ENCODE data around the gene ZDHHC11. TPM values are rescaled to one million over a fixed set of nuclear protein-coding genes. Genes with fewer than 3 reads are reported as not detected.
"Not testable (repeated sequence)": the region's sequence is repeated elsewhere in the genome, so short reads cannot be mapped to it uniquely, and the experiment has no call there.

The ZDHHC11 gene
- total and polyA plus RNA-seq, 2 experiments from 2014 or later = 8.0 to 29.1 TPM

- H3K4me2 ChIP-seq; H3K27ac ChIP-seq (ENCODE audit: low read depth); H3K4me3 ChIP-seq; H3K27me3 ChIP-seq (ENCODE audit: insufficient read depth); H4K20me1 ChIP-seq (replicated peaks; ENCODE audit: insufficient read depth); H3K9me2 ChIP-seq (ENCODE audit: insufficient read depth); H2AFZ ChIP-seq; DNase-seq (ENCODE audit: low spot score); H3F3A ChIP-seq (replicated peaks; ENCODE audit: low read depth); H3K27ac Mint-ChIP-seq; H3K36me3 ChIP-seq (ENCODE audit: insufficient read depth); H3K4me1 Mint-ChIP-seq; H3K36me3 Mint-ChIP-seq (ENCODE audit: low read depth); H3K79me2 ChIP-seq (replicated peaks; ENCODE audit: insufficient read depth); H3K4me1 ChIP-seq (ENCODE audit: insufficient read depth); ATAC-seq; H3K9me3 Mint-ChIP-seq; H3K4me3 Mint-ChIP-seq: not testable (repeated sequence)
- H3K27me3 Mint-ChIP-seq (ENCODE audit: insufficient read depth, low read depth, poor library complexity) = peaks cover 11% of the 10 kb centered on the region
Observed at GRCh38 chr5:840118-840973, 10.4 kb downstream of the ZDHHC11 start.

GRCh38 chr5:838431-838851 lies 12.3 kb downstream of the ZDHHC11 start:
- not testable (repeated sequence) for H3K27ac ChIP-seq (ENCODE audit: low read depth); H3K4me1 ChIP-seq (ENCODE audit: insufficient read depth); H3K79me2 ChIP-seq (replicated peaks; ENCODE audit: insufficient read depth); H3K9me3 Mint-ChIP-seq; H3K4me1 Mint-ChIP-seq; H3K27ac Mint-ChIP-seq; H3F3A ChIP-seq (replicated peaks; ENCODE audit: low read depth); H4K20me1 ChIP-seq (replicated peaks; ENCODE audit: insufficient read depth); H3K4me3 ChIP-seq; H3K36me3 Mint-ChIP-seq (ENCODE audit: low read depth); H3K27me3 ChIP-seq (ENCODE audit: insufficient read depth); H3K4me3 Mint-ChIP-seq; H3K4me2 ChIP-seq; H2AFZ ChIP-seq; H3K27me3 Mint-ChIP-seq (ENCODE audit: insufficient read depth, low read depth, poor library complexity); H3K9me2 ChIP-seq (ENCODE audit: insufficient read depth); H3K36me3 ChIP-seq (ENCODE audit: insufficient read depth)
- ATAC-seq (peak; percentile 89), DNase-seq (ENCODE audit: low spot score) (peak; percentile 41)

- H3K27ac Mint-ChIP-seq; H3K79me2 ChIP-seq (replicated peaks; ENCODE audit: insufficient read depth); H3K4me1 Mint-ChIP-seq; H3K36me3 Mint-ChIP-seq (ENCODE audit: low read depth); H2AFZ ChIP-seq; H3K4me1 ChIP-seq (ENCODE audit: insufficient read depth); H3K27me3 ChIP-seq (ENCODE audit: insufficient read depth); H3F3A ChIP-seq (replicated peaks; ENCODE audit: low read depth); H3K9me3 Mint-ChIP-seq; H3K4me3 ChIP-seq; H3K4me2 ChIP-seq; H3K27me3 Mint-ChIP-seq (ENCODE audit: insufficient read depth, low read depth, poor library complexity); H4K20me1 ChIP-seq (replicated peaks; ENCODE audit: insufficient read depth); H3K9me2 ChIP-seq (ENCODE audit: insufficient read depth); ATAC-seq; H3K36me3 ChIP-seq (ENCODE audit: insufficient read depth); DNase-seq (ENCODE audit: low spot score); H3K4me3 Mint-ChIP-seq; H3K27ac ChIP-seq (ENCODE audit: low read depth): not testable (repeated sequence)
Observed at GRCh38 chr5:837621-838121, 13.1 kb downstream of the ZDHHC11 start.

DNA sequence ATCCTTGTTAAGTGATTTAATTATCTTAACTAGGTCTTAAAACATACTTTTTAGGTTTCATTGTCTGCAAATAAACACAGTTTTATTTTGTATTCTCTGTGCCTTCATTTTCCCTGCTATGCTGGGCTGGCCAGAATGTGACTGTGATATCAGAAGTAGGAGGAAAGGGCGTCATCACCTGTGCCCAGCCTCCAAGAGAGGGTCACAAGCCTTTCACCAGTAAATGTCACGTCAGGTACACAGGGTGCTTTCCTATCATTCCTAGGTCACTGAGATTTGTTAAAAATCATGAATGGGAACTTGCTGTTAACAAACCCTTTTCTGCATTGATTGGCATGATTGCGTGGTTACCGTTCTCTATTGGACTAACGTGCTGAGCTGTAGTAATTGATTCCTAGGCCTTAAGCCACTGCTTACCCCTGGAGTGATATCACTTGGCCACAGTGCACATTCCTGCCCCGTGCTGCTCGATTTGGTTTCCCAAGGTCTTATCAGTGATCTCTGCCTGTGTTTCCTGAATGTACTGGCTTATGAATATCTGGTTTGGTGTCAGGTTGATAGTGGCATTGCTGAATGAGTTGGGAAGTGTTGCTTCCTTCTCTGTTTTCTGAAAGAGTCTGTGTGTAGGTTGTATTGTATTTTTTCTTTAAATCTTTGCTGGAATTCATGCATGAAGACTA lies 14.7 kb downstream of the ZDHHC11 start:
- not testable (repeated sequence) for DNase-seq (ENCODE audit: low spot score); H3K9me3 Mint-ChIP-seq; H3K79me2 ChIP-seq (replicated peaks; ENCODE audit: insufficient read depth); H3F3A ChIP-seq (replicated peaks; ENCODE audit: low read depth); H4K20me1 ChIP-seq (replicated peaks; ENCODE audit: insufficient read depth); H3K36me3 ChIP-seq (ENCODE audit: insufficient read depth); H3K27me3 ChIP-seq (ENCODE audit: insufficient read depth); H2AFZ ChIP-seq; ATAC-seq; H3K27ac Mint-ChIP-seq; H3K9me2 ChIP-seq (ENCODE audit: insufficient read depth); H3K36me3 Mint-ChIP-seq (ENCODE audit: low read depth); H3K4me1 ChIP-seq (ENCODE audit: insufficient read depth); H3K27ac ChIP-seq (ENCODE audit: low read depth); H3K4me2 ChIP-seq; H3K4me1 Mint-ChIP-seq; H3K27me3 Mint-ChIP-seq (ENCODE audit: insufficient read depth, low read depth, poor library complexity); H3K4me3 Mint-ChIP-seq; H3K4me3 ChIP-seq

GRCh38 chr5:834013-834412 lies 16.8 kb downstream of the ZDHHC11 start:
- H3K9me3 Mint-ChIP-seq, ATAC-seq: not testable (repeated sequence)

GRCh38 chr5:828194-828593 lies 22.6 kb downstream of the ZDHHC11 start:
- H2AFZ ChIP-seq; H4K20me1 ChIP-seq (replicated peaks; ENCODE audit: insufficient read depth); H3K27ac Mint-ChIP-seq; ATAC-seq; H3K9me2 ChIP-seq (ENCODE audit: insufficient read depth); H3K4me2 ChIP-seq; H3K9me3 Mint-ChIP-seq; H3K27ac ChIP-seq (ENCODE audit: low read depth); H3K27me3 ChIP-seq (ENCODE audit: insufficient read depth); H3K4me3 ChIP-seq; H3K36me3 ChIP-seq (ENCODE audit: insufficient read depth); H3K4me3 Mint-ChIP-seq; H3K4me1 ChIP-seq (ENCODE audit: insufficient read depth); H3K79me2 ChIP-seq (replicated peaks; ENCODE audit: insufficient read depth); DNase-seq (ENCODE audit: low spot score); H3K27me3 Mint-ChIP-seq (ENCODE audit: insufficient read depth, low read depth, poor library complexity); H3K4me1 Mint-ChIP-seq; H3F3A ChIP-seq (replicated peaks; ENCODE audit: low read depth): not testable (repeated sequence)
- H3K36me3 Mint-ChIP-seq (ENCODE audit: low read depth) = peaks cover 24% of the 10 kb centered on the region; the same call in 2 of the 3 replicates

More at GRCh38 chr5:834013-834412, 16.8 kb downstream of the ZDHHC11 start:
- DNase-seq (ENCODE audit: low spot score); H3K4me3 ChIP-seq; H3K9me2 ChIP-seq (ENCODE audit: insufficient read depth); H3K79me2 ChIP-seq (replicated peaks; ENCODE audit: insufficient read depth); H3K27ac ChIP-seq (ENCODE audit: low read depth); H3K4me1 Mint-ChIP-seq; H3K27me3 ChIP-seq (ENCODE audit: insufficient read depth); H3K27me3 Mint-ChIP-seq (ENCODE audit: insufficient read depth, low read depth, poor library complexity); H3F3A ChIP-seq (replicated peaks; ENCODE audit: low read depth); H3K4me3 Mint-ChIP-seq; H3K27ac Mint-ChIP-seq; H4K20me1 ChIP-seq (replicated peaks; ENCODE audit: insufficient read depth); H2AFZ ChIP-seq; H3K36me3 Mint-ChIP-seq (ENCODE audit: low read depth); H3K36me3 ChIP-seq (ENCODE audit: insufficient read depth); H3K4me2 ChIP-seq; H3K4me1 ChIP-seq (ENCODE audit: insufficient read depth): not testable (repeated sequence)
